Measurements from ENCODE around the gene HMOX1.

The HMOX1 gene

GRCh38 chr22:35335936-35336781 lies 44.7 kb upstream of the HMOX1 start:
- no peak overlapping the region for H3K27ac ChIP-seq
- intact Hi-C loops (cut with DNase I; ENCODE audit: low total_unique reads): no loop called here
- H3K9me3 ChIP-seq: no peaks in the 10 kb centered on the region
- DNase-seq: no peak
- no peaks in the 10 kb centered on the region for H3K4me1 ChIP-seq
- no peaks in the 10 kb centered on the region for H3K27me3 ChIP-seq
- peaks cover 73 to 100% (median 94%) of the 10 kb centered on the region in 3 donors for H3K36me3 ChIP-seq
- H3K4me3 ChIP-seq: no peak overlapping the region
- TF ChIP-seq CTCF (IDR thresholded peaks at IDR 0.05): no peak

- no peaks in the 10 kb centered on the region for H3K27me3 ChIP-seq
- H3K4me3 ChIP-seq: no peak overlapping the region
- no peak for DNase-seq
- H3K27ac ChIP-seq: no peak overlapping the region
- intact Hi-C loops (cut with DNase I; ENCODE audit: low total_unique reads): no loop called here
- H3K9me3 ChIP-seq: no peaks in the 10 kb centered on the region
- no peaks in the 10 kb centered on the region for H3K4me1 ChIP-seq
- peaks cover 65 to 100% (median 92%) of the 10 kb centered on the region in 3 donors for H3K36me3 ChIP-seq
- TF ChIP-seq CTCF (IDR thresholded peaks at IDR 0.05): no peak
These were observed 43.0 kb upstream of the HMOX1 start for GRCh38 chr22:35337932-35338331.

GRCh38 chr22:35341090-35341874 lies 39.6 kb upstream of the HMOX1 start:
- Histone ChIP-seq H3K27ac (no peak overlapping the region), H3K27me3 (no peaks in the 10 kb centered on the region), H3K9me3 (no peaks in the 10 kb centered on the region), H3K4me3 (no peak overlapping the region), H3K4me1 (no peaks in the 10 kb centered on the region), H3K36me3 (peaks cover 52 to 100% (median 90%) of the 10 kb centered on the region in 3 donors)
- TF ChIP-seq CTCF (IDR thresholded peaks at IDR 0.05): no peak
- intact Hi-C loops (cut with DNase I; ENCODE audit: low total_unique reads): loop anchor here (10.0 kb wide), 1 partner anchor 74 kb away; no protein-coding TSS in a partner anchor
- DNase-seq: no peak

GRCh38 chr22:35342390-35342789 lies 38.5 kb upstream of the HMOX1 start:
- Histone ChIP-seq H3K9me3 (no peaks in the 10 kb centered on the region), H3K4me1 (no peaks in the 10 kb centered on the region), H3K27me3 (no peaks in the 10 kb centered on the region), H3K27ac (no peak overlapping the region), H3K4me3 (no peak overlapping the region), H3K36me3 (peaks cover 52 to 100% (median 90%) of the 10 kb centered on the region in 3 donors)
- DNase-seq: no peak
- TF ChIP-seq CTCF (IDR thresholded peaks at IDR 0.05): no peak
- intact Hi-C loops (cut with DNase I; ENCODE audit: low total_unique reads): loop anchor here (10.0 kb wide), 1 partner anchor 72 kb away; no protein-coding TSS in a partner anchor

- Histone ChIP-seq H3K9me3 (no peaks in the 10 kb centered on the region), H3K4me3 (no peak overlapping the region), H3K27me3 (no peaks in the 10 kb centered on the region), H3K4me1 (no peaks in the 10 kb centered on the region), H3K27ac (no peak overlapping the region), H3K36me3 (peaks cover 48 to 99% (median 86%) of the 10 kb centered on the region in 3 donors)
- intact Hi-C loops (cut with DNase I; ENCODE audit: low total_unique reads): loop anchor here (10.0 kb wide), 1 partner anchor 71 kb away; no protein-coding TSS in a partner anchor
- DNase-seq: no peak
- no peak for TF ChIP-seq CTCF (IDR thresholded peaks at IDR 0.05)
These were observed 37.0 kb upstream of the HMOX1 start for GRCh38 chr22:35343664-35344550.
